Fibroblast of lung (primary cell): ENCODE results near the gene NIPAL3.

Source experiments
- EZH2 ChIP-seq: IDR thresholded peaks from 2 replicates; pipeline ENCODE4 v1.5.1; 2012; ENCODE audit warnings: low read length, control low read depth, mild to moderate bottlenecking; ENCODE audit errors: missing control alignments
- TF ChIP-seq, protein P1 (sequence below), 2 donors: IDR thresholded peaks in 1 of 2; conservative IDR thresholded peaks in 1 of 2; 1 replicate in 1 of 2; 2 replicates in 1 of 2; pipeline ENCODE4 v1.5.1; 2011 to 2012; ENCODE audit warnings: low read length in 2 of 2, control low read depth in 1 of 2, inconsistent platforms in 1 of 2, low read depth in 1 of 2, mild to moderate bottlenecking in 1 of 2

- TF ChIP-seq, protein P1, sequence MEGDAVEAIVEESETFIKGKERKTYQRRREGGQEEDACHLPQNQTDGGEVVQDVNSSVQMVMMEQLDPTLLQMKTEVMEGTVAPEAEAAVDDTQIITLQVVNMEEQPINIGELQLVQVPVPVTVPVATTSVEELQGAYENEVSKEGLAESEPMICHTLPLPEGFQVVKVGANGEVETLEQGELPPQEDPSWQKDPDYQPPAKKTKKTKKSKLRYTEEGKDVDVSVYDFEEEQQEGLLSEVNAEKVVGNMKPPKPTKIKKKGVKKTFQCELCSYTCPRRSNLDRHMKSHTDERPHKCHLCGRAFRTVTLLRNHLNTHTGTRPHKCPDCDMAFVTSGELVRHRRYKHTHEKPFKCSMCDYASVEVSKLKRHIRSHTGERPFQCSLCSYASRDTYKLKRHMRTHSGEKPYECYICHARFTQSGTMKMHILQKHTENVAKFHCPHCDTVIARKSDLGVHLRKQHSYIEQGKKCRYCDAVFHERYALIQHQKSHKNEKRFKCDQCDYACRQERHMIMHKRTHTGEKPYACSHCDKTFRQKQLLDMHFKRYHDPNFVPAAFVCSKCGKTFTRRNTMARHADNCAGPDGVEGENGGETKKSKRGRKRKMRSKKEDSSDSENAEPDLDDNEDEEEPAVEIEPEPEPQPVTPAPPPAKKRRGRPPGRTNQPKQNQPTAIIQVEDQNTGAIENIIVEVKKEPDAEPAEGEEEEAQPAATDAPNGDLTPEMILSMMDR (conservative IDR thresholded peaks at IDR 0.05 in 1 of 2, IDR thresholded peaks at IDR 0.05 in 1 of 2; ENCODE audit: low read depth in 1 of 2, low read length in 2 of 2), result no peak
- TF ChIP-seq EZH2, result no peak
Measured at GRCh38 chr1:24424207-24424606, 8.6 kb downstream of the NIPAL3 start.
